Uterus (tissue), 4 donors: ENCODE measurements around the gene TCF4. TPM values are rescaled to one million over a fixed set of nuclear protein-coding genes. Genes with fewer than 3 reads are reported as not detected.

Experiments
- DNase-seq, 2 donors: peaks; one replicate each; pipeline ENCODE4 v3.0.0-alpha.2; 2019 to 2020
- H3K27ac ChIP-seq, 2 donors: fragments of 200-600 bp; sonication (generic); 1 replicate in 1 of 2; 2 replicates in 1 of 2; pipeline ENCODE4 v1.5.1; 2016 to 2018
- H3K27me3 ChIP-seq, 2 donors: fragments of 200-600 bp; sonication (generic); one replicate each; pipeline ENCODE4 v1.5.1; 2018 to 2019; ENCODE audit warnings: control low read depth in 1 of 2
- H3K36me3 ChIP-seq, 2 donors: fragments of 200-600 bp; sonication (generic); one replicate each; pipeline ENCODE4 v1.5.1; 2019; ENCODE audit warnings: control low read depth in 1 of 2
- H3K4me1 ChIP-seq, 2 donors: fragments of 200-600 bp; sonication (generic); one replicate each; pipeline ENCODE4 v1.5.1; 2018 to 2019; ENCODE audit warnings: control low read depth in 1 of 2
- H3K4me3 ChIP-seq, 2 donors: fragments of 200-600 bp; sonication (generic); 1 replicate in 1 of 2; 2 replicates in 1 of 2; pipeline ENCODE4 v1.5.1; 2018 to 2019; ENCODE audit warnings: mild to moderate bottlenecking in 1 of 2
- H3K9me3 ChIP-seq, 2 donors: fragments of 200-600 bp; sonication (generic); one replicate each; pipeline ENCODE4 v1.5.1; 2019; ENCODE audit warnings: control low read depth in 1 of 2
- POLR2A ChIP-seq, 2 donors: fragments of 450-650 bp; IDR thresholded peaks; one replicate each; pipeline ENCODE4 v1.6.1; 2016; ENCODE audit warnings: antibody characterized with exemption in 2 of 2, mild to moderate bottlenecking in 1 of 2, moderate library complexity in 1 of 2
- intact Hi-C: fragments of 100-400 bp; cut with DNase I; formaldehyde crosslinking; loops from one replicate; pipeline ENCODE4 v1.15.1; 2023; ENCODE audit warnings: low total_unique reads
- total RNA-seq, 4 donors: library from RNA; depleted of rRNA in 3 of 4; stranded (reverse); fragments of >200 nt in 3 of 4; gene quantifications; one replicate each; pipeline versions ENCODE4 v1.1.0 to v1.2.4, GENCODE V29; 2014 to 2023
- TF ChIP-seq, protein P1 (sequence below), 4 experiments: fragments of 200-600 bp in 2 of 4; fragments of 450-650 bp in 2 of 4; sonication (generic) in 2 of 4; IDR thresholded peaks; one replicate each; pipeline ENCODE4 v1.5.1; 2016 to 2019; ENCODE audit warnings: antibody characterized with exemption in 4 of 4, mild to moderate bottlenecking in 2 of 4, moderate library complexity in 1 of 4
- donor health status: DM: yes; HTN: yes; CAD: no.

The TCF4 gene
- total RNA-seq, 4 donors from 2014 or later, result 123 to 514 (median 163) TPM

DNA sequence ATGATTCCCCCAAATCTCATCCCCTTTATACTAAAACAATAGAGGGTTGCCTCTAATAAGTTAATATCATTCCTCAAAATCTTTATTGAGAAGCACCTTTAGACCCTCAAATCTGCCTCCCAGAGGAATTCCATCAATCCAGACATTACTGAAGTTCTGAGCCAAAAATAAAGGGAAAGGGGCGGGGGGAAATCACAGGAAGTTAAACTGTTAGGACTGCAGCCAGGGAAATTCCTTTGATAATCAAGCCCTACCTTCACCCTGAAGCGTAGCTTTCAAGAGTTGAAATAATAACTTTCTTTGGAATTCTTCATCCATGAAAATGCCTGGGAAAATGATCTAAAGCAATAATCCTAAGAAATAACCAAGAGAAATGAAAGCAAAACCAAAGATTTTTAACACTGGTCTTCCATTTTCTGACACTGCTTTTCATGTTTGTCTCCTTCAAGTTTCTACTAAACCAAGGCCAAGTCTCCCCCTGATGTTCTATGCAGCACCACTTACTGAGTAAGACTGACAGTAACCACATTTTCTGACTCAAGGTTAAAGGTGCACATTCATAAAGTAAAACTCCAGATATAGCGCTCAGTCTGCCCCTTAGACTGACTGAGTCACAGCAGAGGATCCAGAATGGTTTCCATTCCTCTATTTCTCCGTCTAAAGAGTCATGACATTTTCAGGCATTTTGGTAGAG, 78.2 kb downstream of the TCF4 start:
- H3K4me3 ChIP-seq, result peak overlapping the region in 1 of 2 donors; percentile 7
- no peaks in the 10 kb centered on the region for H3K9me3 ChIP-seq
- TF ChIP-seq, protein P1, sequence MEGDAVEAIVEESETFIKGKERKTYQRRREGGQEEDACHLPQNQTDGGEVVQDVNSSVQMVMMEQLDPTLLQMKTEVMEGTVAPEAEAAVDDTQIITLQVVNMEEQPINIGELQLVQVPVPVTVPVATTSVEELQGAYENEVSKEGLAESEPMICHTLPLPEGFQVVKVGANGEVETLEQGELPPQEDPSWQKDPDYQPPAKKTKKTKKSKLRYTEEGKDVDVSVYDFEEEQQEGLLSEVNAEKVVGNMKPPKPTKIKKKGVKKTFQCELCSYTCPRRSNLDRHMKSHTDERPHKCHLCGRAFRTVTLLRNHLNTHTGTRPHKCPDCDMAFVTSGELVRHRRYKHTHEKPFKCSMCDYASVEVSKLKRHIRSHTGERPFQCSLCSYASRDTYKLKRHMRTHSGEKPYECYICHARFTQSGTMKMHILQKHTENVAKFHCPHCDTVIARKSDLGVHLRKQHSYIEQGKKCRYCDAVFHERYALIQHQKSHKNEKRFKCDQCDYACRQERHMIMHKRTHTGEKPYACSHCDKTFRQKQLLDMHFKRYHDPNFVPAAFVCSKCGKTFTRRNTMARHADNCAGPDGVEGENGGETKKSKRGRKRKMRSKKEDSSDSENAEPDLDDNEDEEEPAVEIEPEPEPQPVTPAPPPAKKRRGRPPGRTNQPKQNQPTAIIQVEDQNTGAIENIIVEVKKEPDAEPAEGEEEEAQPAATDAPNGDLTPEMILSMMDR (IDR thresholded peaks at IDR 0.05), result no peak
- TF ChIP-seq POLR2A (IDR thresholded peaks at IDR 0.05), result no peak

DNA sequence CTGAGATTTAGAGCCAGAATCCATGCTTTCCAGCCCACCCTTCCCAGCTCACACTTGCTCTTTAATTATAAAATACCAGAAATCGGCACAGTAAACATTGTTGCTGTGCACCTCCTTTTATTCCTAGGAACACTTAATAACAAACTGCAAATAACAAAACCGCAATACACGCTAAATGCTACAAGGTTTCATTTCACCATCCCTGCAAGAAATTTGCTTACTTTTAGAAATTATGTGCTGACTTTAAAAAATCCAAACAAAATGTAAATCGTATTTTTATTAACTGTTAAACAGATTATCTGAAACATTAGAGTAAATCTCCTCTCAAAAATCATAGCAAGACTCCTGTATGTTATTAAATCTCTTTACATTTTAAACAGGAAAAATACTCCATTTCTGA, 79.3 kb downstream of the TCF4 start:
- intact Hi-C loops, result no loop called here
- no peak for TF ChIP-seq POLR2A (IDR thresholded peaks at IDR 0.05)
- TF ChIP-seq, protein P1 (IDR thresholded peaks at IDR 0.05), result no peak
- Histone ChIP-seq H3K27me3 (no peaks in the 10 kb centered on the region), H3K27ac (peak overlapping the region in 1 of 2 donors; percentile 84), H3K36me3 (no peaks in the 10 kb centered on the region), H3K9me3 (no peaks in the 10 kb centered on the region), H3K4me3 (no peak overlapping the region), H3K4me1 (no peaks in the 10 kb centered on the region)
- no peak for DNase-seq

More for the DNA sequence above, 78.2 kb downstream of the TCF4 start:
- intact Hi-C loops, result no loop called here
- H3K27ac ChIP-seq, result peak overlapping the region; percentile 58 to 84
- H3K27me3 ChIP-seq, result no peaks in the 10 kb centered on the region
- no peak for DNase-seq
- no peaks in the 10 kb centered on the region for H3K4me1 ChIP-seq
- H3K36me3 ChIP-seq, result no peaks in the 10 kb centered on the region

DNA sequence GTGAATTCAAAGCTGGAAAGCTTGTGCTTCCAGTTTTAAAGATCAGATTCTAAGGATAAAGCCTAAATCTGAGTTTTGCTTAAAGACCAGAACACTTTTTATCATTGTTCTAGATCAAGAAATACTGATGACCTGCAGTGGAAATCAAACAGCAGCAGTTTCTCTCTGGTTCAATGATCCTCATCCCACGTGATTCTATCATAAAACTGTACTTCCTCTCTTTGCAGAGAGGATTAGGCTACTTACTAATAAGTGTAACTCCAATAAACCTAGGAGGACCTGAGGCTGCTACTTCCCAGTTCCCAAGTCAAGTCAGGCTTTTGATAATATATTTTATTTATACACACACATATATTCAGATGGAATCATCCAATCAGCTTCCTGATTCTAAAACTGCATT, 81.9 kb downstream of the TCF4 start:
- Histone ChIP-seq H3K36me3 (no peaks in the 10 kb centered on the region), H3K4me3 (no peak overlapping the region), H3K27ac (no peak overlapping the region), H3K4me1 (peaks cover 0 to 4% of the 10 kb centered on the region in 2 donors), H3K27me3 (no peaks in the 10 kb centered on the region), H3K9me3 (no peaks in the 10 kb centered on the region)
- intact Hi-C loops, result no loop called here
- TF ChIP-seq POLR2A (IDR thresholded peaks at IDR 0.05), result no peak
- TF ChIP-seq, protein P1 (IDR thresholded peaks at IDR 0.05), result no peak
- no peak for DNase-seq

DNA sequence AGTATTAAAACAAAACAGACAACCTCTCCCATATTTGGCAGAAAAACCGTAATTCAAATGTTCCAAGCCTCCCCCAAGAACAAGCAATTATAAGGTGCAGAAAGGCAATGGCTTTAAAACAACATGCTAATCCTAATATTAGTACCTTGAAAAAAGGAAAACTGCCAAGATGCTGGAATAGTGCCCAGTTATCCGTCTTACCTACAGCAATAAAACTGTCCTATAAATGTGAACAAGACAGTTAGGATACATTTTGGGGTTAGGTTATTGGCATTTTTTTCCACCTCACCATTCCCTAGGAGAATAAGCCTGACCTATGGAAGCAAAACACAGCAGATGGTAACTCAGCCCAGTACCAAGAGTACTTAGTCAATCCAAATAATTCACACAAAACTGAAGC, 83.2 kb downstream of the TCF4 start:
- Histone ChIP-seq H3K27ac (no peak overlapping the region), H3K4me1 (peaks cover 0 to 16% of the 10 kb centered on the region in 2 donors), H3K36me3 (no peaks in the 10 kb centered on the region), H3K4me3 (no peak overlapping the region), H3K9me3 (no peaks in the 10 kb centered on the region), H3K27me3 (no peaks in the 10 kb centered on the region)
- TF ChIP-seq POLR2A (IDR thresholded peaks at IDR 0.05), result no peak
- TF ChIP-seq, protein P1 (IDR thresholded peaks at IDR 0.05), result no peak
- no peak for DNase-seq
- intact Hi-C loops, result no loop called here

DNA sequence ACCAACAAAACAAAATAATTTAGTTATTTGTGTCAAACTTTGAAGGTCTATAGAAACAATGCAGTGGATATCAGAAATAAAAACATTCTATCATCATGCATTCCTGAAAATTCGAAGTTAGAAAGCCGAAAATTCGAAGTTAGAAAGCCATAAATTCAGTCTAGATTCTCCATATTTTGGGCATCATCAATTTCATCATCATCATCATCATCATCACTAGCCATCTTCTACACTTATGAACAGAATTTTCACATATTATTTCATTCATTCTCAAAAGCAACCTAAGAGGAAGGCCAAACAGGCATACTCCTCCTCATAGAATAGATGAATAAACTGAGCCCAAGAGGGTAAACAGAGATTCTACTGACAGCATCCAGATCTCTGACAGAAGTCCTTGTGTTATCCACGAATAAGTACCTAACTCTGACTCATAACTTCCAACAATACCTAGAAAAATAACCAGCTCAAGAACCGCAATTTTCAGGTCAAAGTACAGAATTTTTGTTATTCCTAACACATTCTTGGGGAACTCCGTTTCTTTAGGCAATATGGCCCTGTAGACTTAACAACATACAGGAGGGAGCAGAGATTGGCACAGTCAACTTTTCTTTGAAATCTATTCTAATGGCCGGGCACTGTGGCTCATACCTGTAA, 84.7 kb downstream of the TCF4 start:
- H3K4me3 ChIP-seq, result no peak overlapping the region
- no peaks in the 10 kb centered on the region for H3K27me3 ChIP-seq
- no peaks in the 10 kb centered on the region for H3K36me3 ChIP-seq
- TF ChIP-seq, protein P1 (IDR thresholded peaks at IDR 0.05), result no peak
- no peak for TF ChIP-seq POLR2A (IDR thresholded peaks at IDR 0.05)
- H3K9me3 ChIP-seq, result no peaks in the 10 kb centered on the region
- DNase-seq, result no peak
- intact Hi-C loops, result no loop called here
- H3K27ac ChIP-seq, result no peak overlapping the region
- H3K4me1 ChIP-seq, result peaks cover 0 to 17% of the 10 kb centered on the region in 2 donors
